T-helper 1 cell (primary cell): Measurements from ENCODE around the gene SLC25A3.
"Not testable (repeated sequence)": the region's sequence is repeated elsewhere in the genome, so short reads cannot be mapped to it uniquely, and the experiment has no call there.

Experiments used
- DNase-seq, 5 donors: peaks; one replicate each; pipeline ENCODE4 v3.0.0-alpha.2; 2012 to 2020

SLC25A3 gene

GRCh38 chr12:98595243-98595988, 1.9 kb downstream of the SLC25A3 start:
- DNase-seq = peak in 1 of 5 donors; percentile 17

GRCh38 chr12:98597313-98597712, 3.8 kb downstream of the SLC25A3 start:
- DNase-seq = not testable (repeated sequence)

GRCh38 chr12:98601924-98602323, 8.4 kb downstream of the SLC25A3 start:
- no peak for DNase-seq

- DNase-seq = no peak
These were observed 13.0 kb downstream of the SLC25A3 start for GRCh38 chr12:98606359-98606988.

GRCh38 chr12:98610596-98610995, 17.1 kb downstream of the SLC25A3 start:
- no peak for DNase-seq

GRCh38 chr12:98612696-98613334, 19.3 kb downstream of the SLC25A3 start:
- no peak for DNase-seq

- DNase-seq = no peak
These were observed 25.5 kb downstream of the SLC25A3 start for GRCh38 chr12:98618952-98619351.

- no peak for DNase-seq
These were observed 42.3 kb downstream of the SLC25A3 start for GRCh38 chr12:98635657-98636323.

GRCh38 chr12:98637068-98637467, 43.6 kb downstream of the SLC25A3 start:
- no peak for DNase-seq

- DNase-seq = no peak
These were observed 44.5 kb downstream of the SLC25A3 start for GRCh38 chr12:98638009-98638408.

- no peak for DNase-seq
These were observed 46.0 kb downstream of the SLC25A3 start for GRCh38 chr12:98639491-98639890.

- not testable (repeated sequence) for DNase-seq
These were observed 49.3 kb downstream of the SLC25A3 start for GRCh38 chr12:98642801-98643200.

- no peak for DNase-seq
These were observed 50.9 kb downstream of the SLC25A3 start for GRCh38 chr12:98644433-98644711.

GRCh38 chr12:98644712-98645571, 51.5 kb downstream of the SLC25A3 start, which contains the start of the genes APAF1 and IKBIP:
Gene APAF1, plus strand, starts transcription at chr12:98645290. Its CDS starts 3,070 bp downstream, at chr12:98648360.
Gene IKBIP, minus strand, starts transcription at chr12:98644788. Its CDS starts 87 bp downstream, at chr12:98644701.
- DNase-seq = peak; percentile 91 to 97 (median 92)

- peak in 1 of 5 donors; percentile 9 for DNase-seq
These were observed 52.1 kb downstream of the SLC25A3 start for GRCh38 chr12:98645572-98646067.

- no peak for DNase-seq
These were observed 53.0 kb downstream of the SLC25A3 start for GRCh38 chr12:98646294-98647090.

GRCh38 chr12:98651328-98651727, 57.8 kb downstream of the SLC25A3 start:
- DNase-seq = no peak

- DNase-seq = peak in 1 of 5 donors; percentile 61
These were observed 60.5 kb downstream of the SLC25A3 start for GRCh38 chr12:98653866-98654493.
